Kidney epithelial cell (primary cell): ENCODE results near the gene HLCS. TPM values are rescaled to one million over a fixed set of nuclear protein-coding genes. Genes with fewer than 3 reads are reported as not detected.

Source experiments
- DNase-seq: peaks from one replicate; pipeline ENCODE4 v3.0.0-alpha.2; 2010; ENCODE audit warnings: low read depth
- H3K27me3 ChIP-seq: 2 replicates; pipeline ENCODE4 v1.6.0; 2011; ENCODE audit warnings: low read length; ENCODE audit not compliant: control insufficient read depth, insufficient read depth
- H3K36me3 ChIP-seq: 2 replicates; pipeline ENCODE4 v1.5.1; 2011; ENCODE audit warnings: low read length; ENCODE audit not compliant: control insufficient read depth, insufficient read depth
- H3K4me3 ChIP-seq: 2 replicates; pipeline ENCODE4 v1.5.1; 2011; ENCODE audit warnings: low read depth, mild to moderate bottlenecking, control low read depth, low read length
- total RNA-seq: library from RNA; depleted of rRNA; stranded (reverse); fragments of >200 nt; gene quantifications from 2 replicates; pipeline ENCODE4 v1.2.3, GENCODE V29; 2015
- TF ChIP-seq, protein P1 (sequence below): IDR thresholded peaks from 2 replicates; pipeline ENCODE4 v1.5.1; 2011; ENCODE audit warnings: mild to moderate bottlenecking, moderate library complexity, low read length, control low read depth, inconsistent platforms; ENCODE audit not compliant: insufficient read depth, poor library complexity, severe bottlenecking

Gene HLCS
- total RNA-seq, 1 donor from 2014 or later: 26.7 TPM

DNA sequence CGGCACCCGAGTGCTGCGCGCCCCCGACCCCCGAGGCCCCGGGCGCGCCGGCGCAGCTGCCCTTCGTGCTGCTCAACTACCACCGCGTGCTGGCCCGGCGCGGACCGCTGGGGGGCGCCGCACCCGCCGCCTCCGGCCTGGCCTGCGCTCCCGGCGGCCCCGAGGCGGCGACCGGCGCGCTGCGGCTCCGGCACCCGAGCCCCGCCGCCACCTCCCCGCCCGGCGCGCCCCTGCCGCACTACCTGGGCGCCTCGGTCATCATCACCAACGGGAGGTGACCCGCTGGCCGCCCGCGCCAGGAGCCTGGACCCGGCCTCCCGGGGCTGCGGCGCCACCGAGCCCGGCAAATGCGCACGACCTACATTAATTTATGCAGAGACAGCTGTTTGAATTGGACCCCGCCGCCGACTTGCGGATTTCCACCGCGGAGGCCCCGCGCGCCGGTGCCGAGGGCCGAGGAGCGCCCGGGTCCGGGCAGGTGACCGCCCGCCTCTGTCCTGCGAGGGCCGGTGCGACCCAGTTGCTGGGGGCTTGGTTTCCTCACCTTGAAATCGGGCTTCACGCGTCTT is 218.6 kb downstream of the HLCS start:
- no peak for DNase-seq
- no peaks in the 10 kb centered on the region for H3K36me3 ChIP-seq
- H3K4me3 ChIP-seq: peak overlapping the region; percentile 44
- TF ChIP-seq, protein P1, sequence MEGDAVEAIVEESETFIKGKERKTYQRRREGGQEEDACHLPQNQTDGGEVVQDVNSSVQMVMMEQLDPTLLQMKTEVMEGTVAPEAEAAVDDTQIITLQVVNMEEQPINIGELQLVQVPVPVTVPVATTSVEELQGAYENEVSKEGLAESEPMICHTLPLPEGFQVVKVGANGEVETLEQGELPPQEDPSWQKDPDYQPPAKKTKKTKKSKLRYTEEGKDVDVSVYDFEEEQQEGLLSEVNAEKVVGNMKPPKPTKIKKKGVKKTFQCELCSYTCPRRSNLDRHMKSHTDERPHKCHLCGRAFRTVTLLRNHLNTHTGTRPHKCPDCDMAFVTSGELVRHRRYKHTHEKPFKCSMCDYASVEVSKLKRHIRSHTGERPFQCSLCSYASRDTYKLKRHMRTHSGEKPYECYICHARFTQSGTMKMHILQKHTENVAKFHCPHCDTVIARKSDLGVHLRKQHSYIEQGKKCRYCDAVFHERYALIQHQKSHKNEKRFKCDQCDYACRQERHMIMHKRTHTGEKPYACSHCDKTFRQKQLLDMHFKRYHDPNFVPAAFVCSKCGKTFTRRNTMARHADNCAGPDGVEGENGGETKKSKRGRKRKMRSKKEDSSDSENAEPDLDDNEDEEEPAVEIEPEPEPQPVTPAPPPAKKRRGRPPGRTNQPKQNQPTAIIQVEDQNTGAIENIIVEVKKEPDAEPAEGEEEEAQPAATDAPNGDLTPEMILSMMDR: no peak
- H3K27me3 ChIP-seq: peaks cover 17% of the 10 kb centered on the region

DNA sequence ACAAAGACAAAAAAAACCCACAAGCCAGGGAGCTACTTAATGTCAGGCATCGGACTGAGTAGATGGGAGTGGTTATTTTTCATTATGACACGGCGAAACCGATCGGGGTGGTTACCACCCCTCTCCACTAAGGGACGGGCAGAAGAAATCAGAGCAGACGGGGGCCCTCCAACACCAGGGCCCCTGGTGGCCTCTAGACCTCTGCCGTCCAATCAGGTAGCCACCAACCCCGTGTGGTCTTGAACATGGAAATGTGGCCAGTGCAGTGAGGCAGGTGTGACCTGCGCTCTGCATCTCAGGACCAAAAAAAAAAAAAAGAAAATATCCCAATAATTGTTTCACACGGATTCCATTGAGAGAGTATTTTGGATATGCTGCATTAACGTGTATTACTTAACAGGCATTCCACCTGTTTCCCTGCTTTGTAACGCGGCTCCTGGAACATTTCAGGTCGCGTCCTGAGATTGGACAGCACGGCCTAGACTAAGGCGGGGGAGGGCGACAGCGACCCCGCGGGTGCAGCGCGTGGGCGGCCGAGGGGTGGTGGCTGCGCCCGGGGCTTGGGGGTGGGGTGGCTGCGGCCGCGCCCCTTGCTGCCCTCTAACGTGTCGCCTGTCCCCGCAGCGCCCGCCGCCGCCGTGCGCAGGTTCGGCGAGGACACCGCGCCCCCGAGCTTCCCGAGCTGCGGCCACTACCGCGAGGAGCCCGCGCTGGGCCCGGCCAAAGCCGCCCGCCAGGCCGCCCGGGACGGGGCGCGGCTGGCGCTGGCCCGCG is 219.2 kb downstream of the HLCS start:
- no peak for DNase-seq
- Histone ChIP-seq H3K36me3 (no peaks in the 10 kb centered on the region), H3K27me3 (peaks cover 19% of the 10 kb centered on the region), H3K4me3 (peak overlapping the region; percentile 36)
- TF ChIP-seq, protein P1: no peak

DNA sequence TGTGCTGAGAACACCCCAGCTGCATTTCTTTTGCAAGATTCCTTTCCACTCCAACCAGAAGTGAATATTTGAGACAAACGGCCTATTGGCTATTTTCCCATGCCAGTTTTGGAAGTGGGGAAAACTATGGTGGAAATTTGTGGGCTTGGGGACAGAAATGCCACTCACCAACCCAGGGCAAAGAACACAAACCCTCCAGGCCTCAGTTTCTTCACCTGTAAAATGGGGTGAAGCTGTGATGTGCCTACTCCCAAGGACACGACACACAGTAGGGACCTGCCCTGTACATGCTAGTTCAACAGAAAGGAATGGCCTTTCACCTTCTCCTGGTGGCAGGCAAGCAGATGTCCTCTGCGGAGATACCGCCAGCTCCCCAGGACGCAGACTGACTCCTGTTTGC is 221.0 kb downstream of the HLCS start:
- TF ChIP-seq, protein P1: no peak
- Histone ChIP-seq H3K36me3 (no peaks in the 10 kb centered on the region), H3K27me3 (peaks cover 21% of the 10 kb centered on the region), H3K4me3 (no peak overlapping the region)
- DNase-seq: no peak

DNA sequence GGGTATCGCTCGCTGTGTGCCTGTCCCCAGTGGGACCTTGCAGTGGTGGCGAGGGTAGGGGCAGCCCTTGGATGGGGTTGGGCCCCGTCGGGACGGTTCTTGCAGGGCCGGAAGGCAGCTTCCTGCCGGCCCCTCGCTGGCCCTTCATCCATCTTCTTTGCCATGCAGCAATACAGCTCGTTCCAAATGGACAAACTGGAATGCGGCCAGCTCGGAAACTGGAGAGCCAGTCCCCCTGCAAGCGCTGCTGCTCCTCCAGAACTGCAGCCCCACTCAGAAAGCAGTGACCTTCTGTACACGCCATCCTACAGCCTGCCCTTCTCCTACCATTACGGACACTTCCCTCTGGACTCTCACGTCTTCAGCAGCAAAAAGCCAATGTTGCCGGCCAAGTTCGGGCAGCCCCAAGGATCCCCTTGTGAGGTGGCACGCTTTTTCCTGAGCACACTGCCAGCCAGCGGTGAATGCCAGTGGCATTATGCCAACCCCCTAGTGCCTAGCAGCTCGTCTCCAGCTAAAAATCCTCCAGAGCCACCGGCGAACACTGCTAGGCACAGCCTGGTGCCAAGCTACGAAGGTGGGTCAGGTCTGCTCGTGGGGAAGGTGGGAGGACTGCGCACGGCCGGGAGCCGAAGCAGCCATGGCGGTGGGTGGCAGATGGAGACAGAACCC is 221.8 kb downstream of the HLCS start:
- TF ChIP-seq, protein P1: no peak
- Histone ChIP-seq H3K36me3 (no peaks in the 10 kb centered on the region), H3K27me3 (peaks cover 21% of the 10 kb centered on the region), H3K4me3 (no peak overlapping the region)
- DNase-seq: no peak

DNA sequence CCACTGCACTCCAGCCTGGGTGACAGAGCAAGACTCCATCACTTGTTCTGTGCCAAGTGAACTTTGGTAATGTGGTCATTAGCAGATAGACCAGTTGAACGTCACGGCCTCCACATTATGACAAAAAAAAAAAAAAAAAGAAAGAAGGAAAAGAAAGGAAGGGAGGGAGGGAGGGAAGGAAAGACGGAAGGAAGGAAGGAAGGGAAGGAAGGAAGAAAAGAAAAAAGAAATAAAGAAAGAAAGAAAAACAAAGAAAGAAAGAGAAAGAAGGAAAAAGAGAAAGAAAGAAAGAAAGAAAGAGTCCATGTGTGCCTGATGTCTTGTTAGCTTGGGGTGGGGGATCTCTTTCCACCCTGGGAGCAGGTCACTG is 222.3 kb downstream of the HLCS start:
- peaks cover 21% of the 10 kb centered on the region for H3K27me3 ChIP-seq
- DNase-seq: no peak
- H3K4me3 ChIP-seq: no peak overlapping the region
- TF ChIP-seq, protein P1: no peak
- no peaks in the 10 kb centered on the region for H3K36me3 ChIP-seq

DNA sequence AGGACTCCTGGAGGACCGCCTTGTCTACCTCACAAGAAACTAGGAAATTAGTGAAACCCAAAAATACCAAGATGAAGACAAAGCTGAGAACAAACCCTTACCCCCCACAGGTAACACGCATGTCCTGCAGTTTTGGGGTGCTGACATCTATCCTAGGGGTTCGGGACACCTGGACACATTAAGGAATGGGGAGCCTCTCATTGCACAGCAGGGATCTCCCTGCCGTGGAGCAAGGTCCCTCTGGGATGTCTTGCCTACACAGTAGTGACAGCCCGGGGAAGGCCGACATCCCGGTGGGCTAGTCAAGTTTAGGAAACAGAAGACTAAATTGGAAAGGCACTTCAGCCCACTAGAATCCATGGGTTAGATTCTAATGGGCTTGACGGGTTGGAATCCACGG is 223.0 kb downstream of the HLCS start:
- no peak for DNase-seq
- no peak overlapping the region for H3K4me3 ChIP-seq
- H3K27me3 ChIP-seq: peaks cover 23% of the 10 kb centered on the region
- H3K36me3 ChIP-seq: no peaks in the 10 kb centered on the region
- TF ChIP-seq, protein P1: no peak
